GM15510 (cell line): ENCODE data around the gene ACAP1.

ENCODE experiments used
- POLR2A ChIP-seq: IDR thresholded peaks from 3 replicates; pipeline ENCODE4 v1.6.1; 2011; ENCODE audit warnings: borderline replicate concordance; ENCODE audit not compliant: insufficient read length; ENCODE audit errors: extremely low read depth

The ACAP1 gene

GRCh38 chr17:7317161-7317803 lies 19.0 kb upstream of the ACAP1 start:
- TF ChIP-seq POLR2A = no peak

- TF ChIP-seq POLR2A = no peak
These were observed 18.0 kb upstream of the ACAP1 start for GRCh38 chr17:7318121-7318860.

- TF ChIP-seq POLR2A = no peak
These were observed 14.9 kb upstream of the ACAP1 start for GRCh38 chr17:7321466-7321865.

- TF ChIP-seq POLR2A = no peak
These were observed 13.7 kb upstream of the ACAP1 start for GRCh38 chr17:7322520-7323194.

- TF ChIP-seq POLR2A = no peak
These were observed 12.4 kb upstream of the ACAP1 start for GRCh38 chr17:7323731-7324437.

- no peak for TF ChIP-seq POLR2A
These were observed 11.9 kb upstream of the ACAP1 start for GRCh38 chr17:7324438-7324779.

- no peak for TF ChIP-seq POLR2A
These were observed 11.2 kb upstream of the ACAP1 start for GRCh38 chr17:7325031-7325528.

GRCh38 chr17:7326186-7326585 lies 10.1 kb upstream of the ACAP1 start:
- no peak for TF ChIP-seq POLR2A

- TF ChIP-seq POLR2A = no peak
These were observed 9.3 kb upstream of the ACAP1 start for GRCh38 chr17:7327056-7327455.

GRCh38 chr17:7327501-7327900 lies 8.8 kb upstream of the ACAP1 start:
- TF ChIP-seq POLR2A = no peak

GRCh38 chr17:7328009-7328408 lies 8.3 kb upstream of the ACAP1 start:
- no peak for TF ChIP-seq POLR2A

- peak; percentile 26 for TF ChIP-seq POLR2A
These were observed 7.4 kb upstream of the ACAP1 start, which contains the start of gene NEURL4 for GRCh38 chr17:7328840-7329373. TSS of gene NEURL4 (minus strand) at chr17:7329335. CDS start at chr17:7329312, 23 bp downstream.

- peak; percentile 48 for TF ChIP-seq POLR2A
These were observed 6.8 kb upstream of the ACAP1 start for GRCh38 chr17:7329374-7329996.

GRCh38 chr17:7329997-7330637 lies 6.2 kb upstream of the ACAP1 start:
- peak; percentile 32 for TF ChIP-seq POLR2A

GRCh38 chr17:7330638-7331015 lies 5.7 kb upstream of the ACAP1 start:
- TF ChIP-seq POLR2A = no peak

GRCh38 chr17:7332111-7332510 lies 4.2 kb upstream of the ACAP1 start:
- TF ChIP-seq POLR2A = no peak
